K562 (cell line): ENCODE data around the gene WDR55. TPM values are rescaled to one million over a fixed set of nuclear protein-coding genes. Genes with fewer than 3 reads are reported as not detected.

ENCODE experiments used
- BACH1 ChIP-seq: fragments of 200-800 bp; sonication (Bioruptor generic); IDR thresholded peaks from 2 replicates; pipeline ENCODE4 v1.6.1; 2016; ENCODE audit warnings: missing genetic modification characterization, missing compliant biosample characterization
- CTBP1 ChIP-seq: fragments of 450-650 bp; IDR thresholded peaks from 2 replicates; pipeline ENCODE4 v1.6.1; 2016; ENCODE audit warnings: borderline replicate concordance
- E2F6 ChIP-seq, 2 experiments: IDR thresholded peaks; 2 replicates each; pipeline ENCODE4 v1.6.1; 2011; ENCODE audit warnings: borderline replicate concordance in 1 of 2, control low read depth in 1 of 2, low read depth in 1 of 2, low read length in 1 of 2, mild to moderate bottlenecking in 1 of 2, mixed read lengths in 1 of 2, moderate library complexity in 1 of 2; ENCODE audit not compliant: insufficient read depth in 1 of 2, insufficient read length in 1 of 2, poor library complexity in 1 of 2, severe bottlenecking in 1 of 2; ENCODE audit errors: extremely low read depth in 1 of 2
- ERF ChIP-seq: fragments of 450-650 bp; formaldehyde crosslinking; IDR thresholded peaks from 2 replicates; pipeline ENCODE4 v1.4.0; 2020; ENCODE audit warnings: mild to moderate bottlenecking, mixed read lengths
- HBP1 ChIP-seq: fragments of 450-650 bp; formaldehyde crosslinking; IDR thresholded peaks from 2 replicates; pipeline ENCODE4 v1.4.0; 2022; ENCODE audit warnings: missing genetic modification characterization
- HDAC2 ChIP-seq: fragments of 450-650 bp; IDR thresholded peaks from 2 replicates; pipeline ENCODE4 v1.6.1; 2016; ENCODE audit warnings: mild to moderate bottlenecking
- HDAC6 ChIP-seq: IDR thresholded peaks from 2 replicates; pipeline ENCODE4 v1.6.1; 2012; ENCODE audit warnings: low read depth, mild to moderate bottlenecking, control low read depth, inconsistent platforms, low read length, moderate library complexity
- KLF10 ChIP-seq: fragments of 250-450 bp; sonication (Bioruptor Pico); IDR thresholded peaks from 2 replicates; pipeline ENCODE4 v1.6.1; 2021; ENCODE audit warnings: matching md5 sums
- MYNN ChIP-seq, 2 experiments: sonication (generic); formaldehyde crosslinking in 1 of 2; IDR thresholded peaks; 2 replicates each; pipeline versions ENCODE4 v1.5.0 to v1.6.1; 2016 to 2020; ENCODE audit warnings: antibody characterized with exemption in 1 of 2, missing genetic modification reagents in 1 of 2
- PHTF2 ChIP-seq: fragments of 250-450 bp; sonication (Bioruptor Pico); IDR thresholded peaks from 2 replicates; pipeline ENCODE4 v1.5.0; 2021; ENCODE audit warnings: mild to moderate bottlenecking
- PTTG1 ChIP-seq: fragments of 450-650 bp; IDR thresholded peaks from 2 replicates; pipeline ENCODE4 v1.6.1; 2016; ENCODE audit warnings: low read depth, mild to moderate bottlenecking, missing genetic modification characterization, missing compliant biosample characterization
- RBM25 ChIP-seq: fragments of 200-400 bp; formaldehyde crosslinking; IDR thresholded peaks from 2 replicates; pipeline ENCODE4 v1.6.1; 2018; ENCODE audit warnings: low read length, low read depth, moderate library complexity; ENCODE audit not compliant: severe bottlenecking
- RHOXF2B ChIP-seq: fragments of 250-450 bp; sonication (Bioruptor Pico); conservative IDR thresholded peaks from 2 replicates; pipeline ENCODE4 v1.5.1; 2021
- SIRT6 ChIP-seq: IDR thresholded peaks from one replicate; pipeline ENCODE4 v1.6.1; 2012; ENCODE audit warnings: low read depth, mild to moderate bottlenecking, control low read depth, inconsistent platforms, low read length, moderate library complexity
- TSHZ1 ChIP-seq: fragments of 250-450 bp; sonication (Bioruptor Pico); IDR thresholded peaks from 2 replicates; pipeline ENCODE4 v1.4.0; 2020; ENCODE audit warnings: mild to moderate bottlenecking, moderate library complexity
- WHSC1 ChIP-seq: IDR thresholded peaks from one replicate; pipeline ENCODE4 v1.6.1; 2012; ENCODE audit warnings: low read length, control low read depth, inconsistent platforms
- ZNF184 ChIP-seq: sonication (generic); formaldehyde crosslinking; IDR thresholded peaks from 2 replicates; pipeline ENCODE4 v1.5.0; 2020; ENCODE audit warnings: missing genetic modification reagents
- ZNF253 ChIP-seq: fragments of 250-450 bp; sonication (Bioruptor Pico); conservative IDR thresholded peaks from 2 replicates; pipeline ENCODE4 v1.6.1; 2021; ENCODE audit warnings: mild to moderate bottlenecking
- ZNF639 ChIP-seq, 2 experiments: fragments of 200-800 bp in 1 of 2; sonication (Bioruptor generic) in 1 of 2; sonication (generic) in 1 of 2; formaldehyde crosslinking in 1 of 2; IDR thresholded peaks in 1 of 2; conservative IDR thresholded peaks in 1 of 2; 2 replicates each; pipeline versions ENCODE4 v1.5.0 to v1.6.1; 2016 to 2020; ENCODE audit warnings: missing compliant biosample characterization in 1 of 2, missing genetic modification characterization in 1 of 2, missing genetic modification reagents in 1 of 2
- ZNF785 ChIP-seq: fragments of 250-450 bp; sonication (Bioruptor Pico); IDR thresholded peaks from 2 replicates; pipeline ENCODE4 v1.4.0; 2020; ENCODE audit warnings: mild to moderate bottlenecking
- polyA plus RNA-seq, 8 experiments: library from polyadenylated mRNA; depleted of rRNA in 4 of 8; stranded (reverse) in 5 of 8; unstranded in 3 of 8; fragments of >200 nt; fragmentation: Nextera tagmentation in 2 of 8; fragmentation: Illumina TruSeq in 1 of 8; extraction: Ambion mirVana in 2 of 8; extraction: Trizol in 1 of 8; gene quantifications; 2 replicates each; pipeline versions ENCODE4 v1.2.1 to v1.2.3, GENCODE V29; 2011 to 2014; ENCODE audit warnings: inconsistent platforms in 1 of 8, missing spikeins in 1 of 8
- total RNA-seq, 7 experiments: library from RNA; depleted of rRNA in 6 of 7; stranded (reverse); fragments of >200 nt in 6 of 7; fragmentation: Illumina TruSeq in 2 of 7; extraction: Trizol in 2 of 7; gene quantifications; 2 replicates each; pipeline versions ENCODE4 v1.2.1 to v1.2.3, GENCODE V29; 2011 to 2021; ENCODE audit warnings: low replicate concordance in 1 of 7

WDR55 gene
- total and polyA plus RNA-seq, 9 of the 15 experiments (the other 6 are each of a cell fraction or from before 2014, with no cell fraction given), result 5.2 to 45.0 (median 29.3) TPM

- no peak for TF ChIP-seq TSHZ1 (CRISPR knock-in tag)
- no peak for TF ChIP-seq ZNF253 (CRISPR knock-in tag)
- TF ChIP-seq ZNF785, result no peak
- peak; percentile 12; the same call in 1 of the 2 replicates for TF ChIP-seq HDAC2
- TF ChIP-seq PHTF2 (CRISPR knock-in tag), result no peak
- no peak for TF ChIP-seq ZNF184 (CRISPR knock-in tag)
- no peak for TF ChIP-seq HDAC6
- no peak for TF ChIP-seq RHOXF2B (CRISPR knock-in tag)
- TF ChIP-seq MYNN (IDR thresholded peaks at IDR 0.05), result peak; percentile 54; the same call in 1 of the 2 replicates
- no peak for TF ChIP-seq MYNN (CRISPR knock-in tag; IDR thresholded peaks at IDR 0.05)
- TF ChIP-seq CTBP1, result peak; percentile 33; the same call in 1 of the 2 replicates
- TF ChIP-seq BACH1 (tag), result no peak
- TF ChIP-seq KLF10 (CRISPR knock-in tag), result no peak
- TF ChIP-seq SIRT6, result no peak
- TF ChIP-seq RBM25, result no peak
- peak; percentile 76 to 90 for TF ChIP-seq E2F6 (IDR thresholded peaks at IDR 0.05; ENCODE audit: borderline replicate concordance in 1 of 2, extremely low read depth in 1 of 2, insufficient read depth in 1 of 2, insufficient read length in 1 of 2, low read depth in 1 of 2, low read length in 1 of 2, poor library complexity in 1 of 2, severe bottlenecking in 1 of 2)
- no peak for TF ChIP-seq HBP1
- no peak for TF ChIP-seq WHSC1
- 0 out of 2 replicates have a peak, but pooled peaks have one; percentile 27 for TF ChIP-seq ERF (CRISPR knock-in tag)
- TF ChIP-seq PTTG1, result no peak
- peak in 1 of 2 experiments; percentile 82; a peak in 2 of 4 replicates for TF ChIP-seq ZNF639 (CRISPR knock-in tag; conservative IDR thresholded peaks at IDR 0.05 in 1 of 2, IDR thresholded peaks at IDR 0.05 in 1 of 2)
Measured at GRCh38 chr5:140639148-140639981, 25.3 kb upstream of the WDR55 start, which contains the start of gene TMCO6 (continued).
